GM19193 (cell line): ENCODE data around the gene DYNC1LI2.

Experiments used
- POLR2A ChIP-seq: IDR thresholded peaks from 4 replicates; pipeline ENCODE4 v1.6.1; 2011; ENCODE audit not compliant: insufficient read depth, insufficient read length; ENCODE audit errors: extremely low read depth

The DYNC1LI2 gene

DNA sequence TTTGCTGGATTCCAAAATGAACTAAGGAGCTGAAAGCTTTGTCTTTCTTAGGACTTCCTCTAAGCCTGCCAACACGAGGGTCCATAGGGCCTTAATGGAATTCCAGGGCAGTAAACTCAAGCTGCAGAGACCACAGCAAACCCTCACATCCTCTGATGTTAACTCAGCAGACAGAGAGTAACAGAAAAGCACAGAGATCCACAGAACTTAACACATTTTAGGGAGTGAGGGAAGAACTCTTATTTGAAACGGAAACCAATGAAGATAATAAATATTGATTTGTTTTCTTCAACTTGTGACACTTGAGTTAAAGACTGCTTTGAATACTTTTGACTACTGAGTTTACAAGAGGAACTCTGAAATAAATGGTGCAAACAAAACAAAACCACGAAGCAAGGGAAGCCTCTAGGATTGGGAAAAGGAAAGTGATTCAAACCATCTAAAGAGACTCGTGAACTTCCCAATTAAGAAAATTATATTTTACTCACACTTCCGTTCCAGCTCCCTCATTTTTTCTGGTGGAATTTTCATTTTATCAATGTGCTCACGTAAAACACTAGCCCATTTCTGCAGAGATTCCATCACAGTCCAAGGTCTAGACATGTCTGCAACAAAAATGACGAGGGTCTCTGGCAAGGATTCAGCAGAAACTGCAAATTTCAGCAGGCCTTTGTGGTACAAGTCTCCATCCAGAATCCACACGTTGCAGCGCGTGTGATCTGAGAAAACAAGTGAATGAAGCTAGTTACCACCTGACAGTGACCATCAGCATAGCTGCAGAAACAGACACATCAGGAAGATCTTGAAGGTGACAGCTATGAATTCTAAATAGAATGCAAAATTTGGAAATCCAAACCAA lies 9.2 kb downstream of the DYNC1LI2 start:
- no peak for TF ChIP-seq POLR2A

DNA sequence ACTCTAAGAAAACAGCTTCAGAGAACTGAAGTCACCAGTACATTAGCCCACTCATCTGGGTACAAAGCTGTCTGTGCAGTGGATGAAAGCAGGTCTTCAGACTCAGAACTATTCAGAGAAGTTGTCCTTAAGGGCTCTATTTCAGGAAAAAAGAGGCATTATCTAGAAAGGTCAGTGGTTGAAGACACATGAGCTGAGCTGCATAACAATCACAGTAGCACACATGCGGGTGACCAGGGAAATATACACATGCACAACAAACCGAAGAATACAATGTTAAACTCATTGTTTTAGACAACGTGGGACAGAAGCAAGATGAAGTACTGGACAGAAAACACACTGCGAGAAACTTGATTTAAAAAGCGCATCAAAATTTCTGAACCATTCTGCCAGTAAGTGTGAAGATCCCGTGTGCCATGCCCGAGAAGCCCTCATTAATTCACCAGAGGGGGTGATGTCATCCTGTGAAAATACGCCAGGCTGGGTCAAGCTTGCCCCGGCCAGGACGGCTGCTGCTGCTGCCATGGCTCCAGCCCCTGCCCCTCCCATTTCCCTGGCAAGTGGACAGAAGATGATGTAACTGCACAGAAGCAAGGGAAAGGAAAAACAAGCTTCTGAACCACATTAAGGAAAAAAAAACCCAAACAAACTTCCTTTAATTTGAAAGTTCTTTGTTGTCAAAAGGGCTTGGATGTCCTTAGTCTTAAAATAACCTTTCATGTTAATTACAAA lies 10.1 kb downstream of the DYNC1LI2 start:
- TF ChIP-seq POLR2A, result no peak

DNA sequence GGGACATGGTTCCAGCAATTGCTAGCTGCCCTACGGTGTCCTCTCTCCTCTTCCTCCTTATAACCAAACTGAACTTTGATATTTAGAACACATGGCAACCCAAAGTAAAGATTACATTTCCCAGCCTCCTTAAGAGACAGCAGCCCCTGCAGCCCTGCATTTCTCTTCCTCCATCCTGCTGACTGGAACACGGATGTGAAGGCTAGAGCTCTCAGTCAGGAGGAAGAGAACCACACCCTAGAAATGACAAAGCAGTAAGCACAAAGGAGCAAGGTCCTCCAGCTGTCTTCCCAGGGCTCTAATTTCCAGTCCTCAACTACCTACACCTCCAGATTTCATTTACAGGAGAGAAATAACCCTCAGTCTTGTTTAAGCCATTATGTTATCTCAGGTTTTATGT lies 10.9 kb downstream of the DYNC1LI2 start:
- TF ChIP-seq POLR2A, result no peak

DNA sequence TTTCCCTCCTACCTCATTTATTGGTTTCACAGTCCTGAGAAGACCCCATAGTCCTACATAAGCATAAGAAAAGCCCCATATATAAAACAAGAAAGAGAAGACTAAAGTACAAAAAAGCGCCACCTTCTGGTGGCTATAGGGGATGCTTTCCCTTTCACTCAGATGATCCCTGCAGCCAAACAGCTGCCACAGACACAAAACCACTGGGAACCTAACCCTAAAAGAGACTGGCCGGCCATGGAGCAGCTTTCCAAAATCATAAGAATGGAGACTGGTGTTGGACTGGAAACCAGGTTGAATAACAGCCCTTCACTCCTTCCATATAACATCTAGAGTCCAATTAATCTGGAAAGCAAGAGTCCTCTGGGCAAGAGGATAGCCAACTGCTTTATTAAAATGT lies 11.4 kb downstream of the DYNC1LI2 start:
- no peak for TF ChIP-seq POLR2A

DNA sequence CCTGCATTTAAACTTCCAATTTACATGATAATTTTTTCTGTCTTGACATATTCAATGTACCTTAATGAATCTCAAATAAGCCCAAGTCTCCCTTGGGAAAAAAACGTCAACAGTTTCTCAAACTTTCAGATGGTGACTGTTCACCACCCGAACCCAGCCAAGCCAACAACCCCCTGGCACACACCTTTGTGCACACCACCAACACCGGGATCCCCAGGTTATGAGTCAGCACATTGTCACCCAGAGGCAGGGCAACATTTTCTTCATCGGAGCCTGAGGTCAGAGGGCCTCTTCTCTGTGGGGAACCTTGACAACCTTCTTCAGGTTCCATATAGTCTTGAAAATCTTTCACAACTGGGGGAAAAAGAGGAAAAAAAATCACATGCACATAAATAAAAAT lies 15.5 kb downstream of the DYNC1LI2 start:
- no peak for TF ChIP-seq POLR2A

DNA sequence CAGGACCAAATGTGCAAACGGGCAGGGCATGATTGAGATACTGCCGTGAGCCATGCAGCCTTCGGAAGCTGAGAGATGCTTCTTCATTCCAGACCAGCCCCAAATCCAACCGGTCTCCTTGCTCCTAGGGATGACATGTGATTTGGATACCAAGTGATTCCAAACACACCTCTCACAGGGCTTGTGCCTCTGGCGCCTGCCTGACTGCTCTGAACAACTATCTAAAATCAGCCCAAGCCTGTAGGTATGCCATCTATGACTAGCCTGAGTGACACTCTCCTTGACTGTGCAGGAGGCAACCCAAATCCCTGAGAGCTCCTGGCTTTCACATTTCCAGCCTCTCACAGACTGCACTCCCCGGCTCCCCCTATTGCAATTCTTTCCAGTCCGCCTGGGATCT lies 20.3 kb downstream of the DYNC1LI2 start:
- no peak for TF ChIP-seq POLR2A

DNA sequence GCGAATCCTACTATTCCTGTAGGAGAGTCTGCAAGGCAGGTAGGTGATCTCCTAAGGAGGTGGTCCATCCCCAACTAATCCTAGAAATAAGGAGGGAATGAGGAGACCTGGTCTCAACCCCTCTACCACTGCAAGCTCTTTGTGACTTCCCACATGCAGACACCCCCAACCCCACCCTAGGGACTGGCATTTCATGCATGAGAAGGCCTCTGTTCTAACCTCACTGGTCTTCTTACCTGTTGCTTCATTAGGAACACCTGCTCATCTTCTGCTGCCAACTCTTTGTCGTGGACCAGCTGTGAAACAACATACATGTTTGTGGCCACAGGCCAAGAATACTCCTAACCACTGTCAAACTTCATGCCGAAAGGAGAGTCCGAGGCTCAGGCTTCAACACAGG lies 22.6 kb downstream of the DYNC1LI2 start:
- no peak for TF ChIP-seq POLR2A

DNA sequence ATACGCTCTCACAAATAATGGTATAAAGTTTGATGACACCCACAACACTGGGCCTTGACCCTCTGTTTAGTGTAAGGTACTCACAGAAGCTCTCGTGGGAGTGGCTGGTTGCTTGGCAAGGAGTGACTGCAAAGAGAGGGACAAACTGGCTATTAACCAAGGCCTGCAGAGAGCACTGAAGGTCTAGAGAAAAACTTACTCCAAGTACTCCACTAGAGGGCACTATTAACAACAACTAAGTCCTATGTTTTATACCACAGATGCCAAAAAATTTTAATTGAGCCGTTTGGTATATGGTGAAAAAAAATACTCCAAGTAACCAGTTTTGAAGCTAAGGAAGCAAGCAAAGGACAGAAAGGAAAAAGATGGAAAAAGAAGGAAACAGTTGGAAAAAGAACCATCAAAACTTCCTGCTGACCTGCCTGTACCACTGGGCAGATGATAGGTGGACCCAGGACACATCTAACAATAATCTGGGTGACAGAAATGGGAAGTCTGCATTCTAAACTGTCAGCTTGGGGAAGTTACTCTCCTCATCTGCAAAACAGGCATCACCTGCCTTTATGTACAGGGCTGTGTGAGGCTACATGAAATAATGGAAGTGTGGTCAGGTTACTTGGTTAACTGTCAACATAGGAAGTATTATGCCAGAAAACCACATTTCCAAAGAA lies 23.2 kb downstream of the DYNC1LI2 start:
- no peak for TF ChIP-seq POLR2A

DNA sequence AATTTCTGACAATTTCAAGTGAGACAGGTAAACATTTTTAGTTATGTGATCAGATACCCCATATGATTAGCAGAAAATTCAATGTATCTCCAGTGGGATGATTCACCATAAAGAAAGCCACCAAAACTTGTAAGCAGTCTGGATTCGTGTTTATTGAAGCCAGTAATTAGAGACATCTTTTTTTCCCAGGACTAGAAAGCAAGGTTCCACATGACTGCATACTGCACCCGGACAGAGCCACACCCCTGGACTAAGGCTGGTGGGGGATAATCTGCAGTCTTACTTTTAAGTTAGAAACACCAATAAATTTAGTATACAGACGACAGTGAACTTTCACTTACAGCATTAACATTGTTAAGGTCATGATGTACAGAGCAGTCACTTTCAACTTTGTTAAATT lies 30.6 kb downstream of the DYNC1LI2 start:
- TF ChIP-seq POLR2A, result no peak

DNA sequence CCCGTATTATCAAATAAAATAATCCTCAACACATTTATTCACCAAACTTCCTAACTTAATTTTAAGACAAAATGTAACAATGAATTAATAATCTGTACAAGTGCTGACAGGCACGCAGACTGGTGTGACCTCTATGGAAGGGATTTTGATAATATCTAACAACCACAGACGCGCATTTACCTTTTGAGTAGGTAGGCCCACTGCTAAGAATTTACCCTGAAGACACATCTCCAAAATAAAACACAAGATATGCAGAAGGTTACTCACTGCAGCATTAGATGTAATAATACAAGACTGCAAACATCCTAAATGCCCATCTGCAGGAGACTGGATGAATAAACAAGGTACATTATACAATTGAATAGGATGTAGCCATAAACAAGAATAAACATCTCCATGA lies 32.2 kb downstream of the DYNC1LI2 start:
- no peak for TF ChIP-seq POLR2A

DNA sequence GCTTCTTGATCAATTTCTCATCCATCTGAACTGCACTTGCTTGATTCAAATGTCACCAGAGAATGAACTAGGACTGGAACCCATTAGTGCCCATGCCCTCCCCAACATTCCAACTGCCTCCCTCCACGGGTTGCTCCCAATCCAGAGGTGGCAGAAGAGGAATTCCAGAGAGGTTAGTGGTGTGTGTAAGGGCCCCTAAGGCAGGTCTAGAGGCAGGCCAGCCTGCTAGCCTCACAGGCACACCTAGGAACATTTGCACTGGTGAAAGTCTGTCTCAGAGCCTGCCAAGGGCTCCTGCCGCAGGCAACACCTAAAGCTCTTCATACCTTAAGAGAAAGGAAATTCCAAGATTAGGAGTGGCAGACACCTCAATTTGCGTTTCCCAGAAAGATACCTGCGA lies 33.6 kb downstream of the DYNC1LI2 start:
- TF ChIP-seq POLR2A, result no peak

DNA sequence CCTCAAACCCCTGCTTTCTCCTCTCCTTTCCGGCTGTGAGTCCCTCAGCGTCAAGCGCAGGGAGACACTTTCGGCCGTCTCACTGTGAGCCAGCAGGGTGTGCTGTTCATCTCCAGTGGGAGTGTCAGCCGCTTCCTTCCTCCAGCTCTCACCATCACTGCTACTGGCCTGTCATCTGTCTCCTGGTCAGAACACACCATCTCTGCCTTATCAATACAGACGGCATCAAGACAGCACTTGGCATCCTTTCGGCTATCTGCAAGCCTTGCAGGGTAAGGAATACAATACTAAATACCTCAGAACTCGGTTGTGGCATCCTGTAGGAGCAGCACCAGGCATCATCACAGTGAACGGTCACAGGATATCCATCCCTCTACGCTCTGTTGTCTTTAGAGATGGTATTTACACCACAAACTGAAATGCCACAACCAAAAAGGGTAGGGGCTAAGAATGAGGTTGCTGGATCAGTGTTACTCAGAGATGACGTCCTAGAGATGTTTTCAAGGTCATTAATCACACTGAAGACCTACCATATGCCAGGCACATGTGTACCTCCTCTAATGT lies 34.2 kb downstream of the DYNC1LI2 start:
- no peak for TF ChIP-seq POLR2A

DNA sequence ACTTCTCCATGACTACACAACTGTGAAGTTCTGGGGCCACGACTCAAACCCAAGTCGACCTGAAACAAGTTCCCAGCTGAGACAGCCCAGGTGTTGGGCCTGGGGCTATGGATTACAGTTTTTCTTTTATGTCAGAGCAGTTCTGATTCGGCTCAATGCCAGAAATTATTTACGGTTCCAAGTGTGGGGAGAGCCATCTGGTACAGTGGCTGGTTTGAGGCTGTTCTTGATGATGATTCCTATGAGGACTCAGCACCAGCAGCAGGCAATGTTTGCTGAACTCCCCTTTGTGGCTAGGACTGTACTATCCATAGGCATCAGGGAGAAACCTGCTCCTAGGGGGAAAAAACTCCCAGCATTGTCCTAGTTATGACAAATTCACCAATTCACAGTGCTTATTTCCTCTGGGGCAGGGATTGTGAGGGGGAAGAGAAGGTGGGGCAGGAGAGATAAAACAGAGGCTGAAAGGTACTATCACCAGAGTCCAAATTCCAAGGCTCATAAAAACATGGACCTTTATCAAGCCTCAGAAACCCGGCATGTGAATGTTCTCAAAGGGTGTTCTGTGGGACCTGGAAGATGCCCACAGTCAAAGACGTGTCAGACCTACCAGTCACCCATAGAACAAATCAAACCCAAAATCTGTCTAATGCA lies 36.6 kb downstream of the DYNC1LI2 start:
- TF ChIP-seq POLR2A, result no peak

DNA sequence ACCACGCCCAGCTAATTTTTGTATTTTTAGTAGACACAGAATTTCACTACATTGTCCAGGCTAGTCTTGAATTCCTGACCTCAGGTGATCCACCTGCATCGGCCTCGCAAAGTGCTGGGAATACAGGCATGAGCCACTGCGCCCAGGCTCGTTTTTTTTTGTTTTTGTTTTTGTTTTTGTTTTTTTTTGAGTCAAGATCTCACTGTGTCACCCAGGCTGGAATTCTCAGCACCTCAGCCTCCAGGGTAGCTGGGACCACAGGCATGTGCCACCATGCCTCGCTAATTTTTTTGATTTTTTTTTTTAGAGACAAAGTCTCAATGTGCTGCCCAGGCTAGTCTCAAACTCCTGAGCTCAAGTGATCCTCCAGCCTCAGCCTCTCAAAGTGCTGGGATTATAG lies 37.3 kb downstream of the DYNC1LI2 start:
- TF ChIP-seq POLR2A, result no peak

DNA sequence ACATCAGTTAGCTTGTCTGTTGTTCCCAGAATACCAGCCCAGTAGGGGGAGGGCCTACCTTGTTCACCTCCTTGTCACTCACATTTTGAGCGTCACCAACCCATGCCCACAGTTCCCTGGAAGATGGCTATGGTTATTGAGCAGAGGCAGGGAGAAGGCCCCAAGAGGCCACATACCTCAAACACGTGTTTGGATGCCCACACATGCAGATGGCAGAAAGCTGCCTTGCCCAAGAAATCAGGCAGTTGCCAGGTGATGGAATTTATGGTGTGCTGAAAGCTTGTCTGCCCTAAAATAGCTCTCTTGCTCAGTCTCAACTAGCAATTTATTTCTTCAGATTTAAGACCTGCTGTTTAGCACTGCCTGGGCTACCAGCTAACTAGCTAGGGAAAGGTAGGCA lies 38.3 kb downstream of the DYNC1LI2 start:
- TF ChIP-seq POLR2A, result no peak
